Cortex of kidney (tissue), 1 donor: ENCODE results near the gene TEX9.

Source experiments
- DNase-seq: peaks from one replicate; lab custom pipeline; 2025; lab: John Stamatoyannopoulos, UW

The TEX9 gene

GRCh38 chr15:56454836-56455235, 89.6 kb downstream of the TEX9 start:
- DNase-seq, result no peak

DNA sequence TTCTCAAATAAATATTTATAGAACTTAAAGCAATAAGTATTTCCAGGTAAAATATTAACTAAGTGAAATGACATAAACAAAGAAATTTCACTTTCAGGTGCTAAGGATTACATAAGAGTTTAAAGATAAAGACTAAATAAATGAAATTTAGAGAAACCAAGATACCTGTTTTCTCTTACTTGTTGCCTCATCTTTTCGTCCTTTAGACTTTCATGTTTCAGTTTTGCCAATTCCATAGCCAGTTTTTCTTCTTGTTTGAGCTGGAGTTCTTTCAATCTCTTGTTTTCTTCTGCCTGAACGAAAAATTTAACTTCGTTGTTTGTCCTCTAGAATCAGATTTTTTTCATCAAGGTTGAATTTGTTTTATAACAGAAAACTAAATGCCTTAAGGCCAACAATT, 91.0 kb downstream of the TEX9 start:
- no peak for DNase-seq

- DNase-seq, result no peak
These were observed 93.9 kb downstream of the TEX9 start for GRCh38 chr15:56459096-56459495.

DNA sequence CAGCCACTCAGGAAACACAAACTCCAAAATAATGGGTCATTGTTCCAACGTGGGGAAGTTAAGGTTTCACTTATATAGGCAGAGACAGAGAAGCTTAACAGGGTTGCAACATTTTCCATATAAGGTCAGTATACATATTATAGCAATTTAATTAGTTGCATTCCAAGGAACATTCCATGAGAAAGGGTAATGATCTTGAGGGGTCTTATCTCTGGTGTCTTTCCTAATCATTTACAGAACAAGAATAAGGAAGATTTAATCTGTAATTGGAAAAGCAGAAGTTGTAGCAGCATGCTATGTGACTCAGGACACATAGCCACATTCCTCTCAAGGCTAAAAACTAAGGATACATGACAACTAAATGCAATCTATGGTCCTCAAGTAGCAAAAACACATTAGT, 94.8 kb downstream of the TEX9 start:
- no peak for DNase-seq

- no peak for DNase-seq
These were observed 95.7 kb downstream of the TEX9 start for GRCh38 chr15:56460947-56461346.

GRCh38 chr15:56464893-56465520, 99.8 kb downstream of the TEX9 start, which contains the start of gene MNS1:
TSS of gene MNS1 (minus strand) at chr15:56465137. CDS start at chr15:56464972, 165 bp downstream.
- DNase-seq, result peak; percentile 9

DNA sequence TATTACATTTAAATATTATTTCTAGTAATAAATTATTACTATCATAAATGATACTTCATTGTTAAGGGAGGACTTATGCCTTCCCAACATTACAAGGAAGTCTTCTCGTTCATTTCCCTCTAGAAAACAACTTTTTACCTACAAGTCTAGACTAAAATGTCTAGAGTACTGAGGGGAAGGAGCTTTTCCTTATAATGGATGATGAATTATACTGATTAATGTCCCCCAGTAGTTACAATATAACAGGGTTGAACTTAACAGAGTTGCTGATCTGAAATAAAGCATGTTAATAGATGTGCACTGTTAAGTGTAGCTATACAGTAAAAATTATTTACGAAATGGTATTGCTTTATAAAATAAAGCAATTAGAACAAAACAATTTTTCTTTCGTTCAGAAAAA, 102.4 kb downstream of the TEX9 start:
- no peak for DNase-seq

GRCh38 chr15:56468401-56468800, 103.2 kb downstream of the TEX9 start:
- DNase-seq, result no peak

GRCh38 chr15:56469483-56469882, 104.3 kb downstream of the TEX9 start:
- no peak for DNase-seq

GRCh38 chr15:56471440-56472069, 106.3 kb downstream of the TEX9 start:
- no peak for DNase-seq

DNA sequence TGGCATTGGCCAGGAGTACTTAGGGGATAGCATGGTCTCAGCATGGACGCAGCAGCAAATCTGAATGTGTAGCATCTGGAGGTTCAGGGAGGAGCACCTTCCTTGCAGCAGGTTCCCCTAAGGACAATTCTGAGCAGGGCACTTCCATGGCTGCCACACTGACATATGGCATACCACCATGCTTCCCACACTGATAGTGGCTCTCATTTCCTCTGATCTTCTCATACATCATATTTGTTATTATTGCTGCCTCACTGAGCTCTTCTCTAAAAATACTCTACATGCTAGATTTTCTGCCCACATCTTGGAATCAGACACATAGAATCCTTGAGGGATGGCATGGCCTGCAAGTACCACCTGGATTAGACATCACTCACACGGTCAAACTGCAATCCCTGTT, 107.1 kb downstream of the TEX9 start:
- DNase-seq, result no peak

GRCh38 chr15:56473017-56473416, 107.8 kb downstream of the TEX9 start:
- DNase-seq, result no peak

DNA sequence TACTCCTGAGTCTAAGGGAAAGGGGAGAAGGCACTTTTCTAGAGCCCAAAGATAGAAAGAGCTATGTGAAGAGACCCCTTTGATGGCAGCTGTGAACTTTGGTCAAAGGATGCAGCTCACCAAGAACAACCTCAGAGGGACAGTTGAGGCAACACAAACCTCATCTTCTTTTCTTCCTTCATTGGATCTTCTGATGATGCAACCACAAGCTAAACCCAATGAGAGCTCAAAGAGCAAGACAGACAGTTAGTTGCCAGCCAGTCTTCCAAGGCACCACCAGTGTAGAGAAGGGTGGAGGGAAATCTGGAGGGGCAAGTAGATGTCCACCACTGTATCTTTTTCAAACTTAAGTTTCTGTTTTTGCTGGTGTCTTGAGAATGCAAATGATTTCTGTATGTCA, 110.1 kb downstream of the TEX9 start:
- no peak for DNase-seq
